H1 (cell line): ENCODE measurements around the gene ZNF513. TPM values are rescaled to one million over a fixed set of nuclear protein-coding genes. Genes with fewer than 3 reads are reported as not detected.
A peak's percentile ranks its signal among the peaks of the same experiment; 100 is the strongest.

ENCODE experiments used
- ASH2L ChIP-seq: fragments of 200-600, 300-600 bp; sonication (generic); IDR thresholded peaks from one replicate; pipeline ENCODE4 v1.7.1; 2017; ENCODE audit warnings: low read length
- BACH1 ChIP-seq: IDR thresholded peaks from 2 replicates; pipeline ENCODE4 v1.6.1; 2012; ENCODE audit warnings: low read length, improper control_type of control experiment
- CEBPB ChIP-seq: IDR thresholded peaks from 2 replicates; pipeline ENCODE4 v1.6.1; 2012; ENCODE audit warnings: low read depth, low read length
- CREB1 ChIP-seq: IDR thresholded peaks from 2 replicates; pipeline ENCODE4 v1.6.1; 2012; ENCODE audit warnings: inconsistent platforms
- CTBP2 ChIP-seq: IDR thresholded peaks from 2 replicates; pipeline ENCODE4 v1.7.0; 2011; ENCODE audit warnings: borderline replicate concordance, mild to moderate bottlenecking, moderate library complexity, mixed read lengths, low read length; ENCODE audit not compliant: insufficient read depth, insufficient read length
- EP300 ChIP-seq, 2 experiments: IDR thresholded peaks; 1 replicate in 1 of 2; 2 replicates in 1 of 2; pipeline ENCODE4 v1.6.1; 2011 to 2012; ENCODE audit warnings: low read depth in 2 of 2, low read length in 2 of 2, mild to moderate bottlenecking in 2 of 2, borderline replicate concordance in 1 of 2, inconsistent platforms in 1 of 2, moderate library complexity in 1 of 2
- GTF2F1 ChIP-seq: IDR thresholded peaks from 2 replicates; pipeline ENCODE4 v1.6.1; 2012; ENCODE audit warnings: low read depth, low read length, improper control_type of control experiment, borderline replicate concordance
- JUN ChIP-seq: IDR thresholded peaks from 2 replicates; pipeline ENCODE4 v1.6.1; 2011; ENCODE audit warnings: low read depth, mild to moderate bottlenecking, improper control_type of control experiment, low read length
- JUND ChIP-seq: IDR thresholded peaks from 2 replicates; pipeline ENCODE4 v1.6.1; 2011; ENCODE audit warnings: mild to moderate bottlenecking, improper control_type of control experiment, low read length
- KDM4A ChIP-seq: IDR thresholded peaks from one replicate; pipeline ENCODE4 v1.7.1; 2012; ENCODE audit warnings: low read depth, mild to moderate bottlenecking, moderate library complexity, low read length, inconsistent platforms; ENCODE audit not compliant: severe bottlenecking
- POLR2AphosphoS5 ChIP-seq: IDR thresholded peaks from 2 replicates; pipeline ENCODE4 v1.6.1; 2011; ENCODE audit warnings: low read depth, low read length
- POU5F1 ChIP-seq: IDR thresholded peaks from 2 replicates; pipeline ENCODE4 v1.6.1; 2011; ENCODE audit warnings: low read depth, mild to moderate bottlenecking, low read length, moderate library complexity
- RAD21 ChIP-seq, 2 experiments: IDR thresholded peaks in 1 of 2; conservative IDR thresholded peaks in 1 of 2; 2 replicates each; pipeline ENCODE4 v1.6.1; 2011; ENCODE audit warnings: low read depth in 2 of 2, low read length in 2 of 2, improper control_type of control experiment in 1 of 2, inconsistent platforms in 1 of 2, mild to moderate bottlenecking in 1 of 2, moderate library complexity in 1 of 2
- RNF2 ChIP-seq: fragments of 200-900, 300-1000 bp; sonication (generic); IDR thresholded peaks from 2 replicates; pipeline ENCODE4 v1.7.1; 2016; ENCODE audit warnings: borderline replicate concordance, low read depth, mild to moderate bottlenecking, antibody characterized with exemption, low read length; ENCODE audit not compliant: poor library complexity, severe bottlenecking; ENCODE audit errors: missing control alignments
- SAP30 ChIP-seq: fragments of 300-600 bp; sonication (generic); IDR thresholded peaks from 2 replicates; pipeline ENCODE4 v1.7.1; 2012; ENCODE audit warnings: low read length, moderate library complexity, mild to moderate bottlenecking, inconsistent platforms; ENCODE audit not compliant: insufficient read depth, insufficient replicate concordance
- SIN3A ChIP-seq, 2 experiments: IDR thresholded peaks in 1 of 2; conservative IDR thresholded peaks in 1 of 2; 2 replicates each; pipeline ENCODE4 v1.6.1; 2011 to 2012; ENCODE audit warnings: low read length in 2 of 2, improper control_type of control experiment in 1 of 2, low read depth in 1 of 2, mild to moderate bottlenecking in 1 of 2
- SP1 ChIP-seq: IDR thresholded peaks from 2 replicates; pipeline ENCODE4 v1.6.1; 2011; ENCODE audit warnings: low read depth, low read length
- TAF7 ChIP-seq: optimal IDR thresholded peaks from 2 replicates; pipeline ENCODE3; 2011; ENCODE audit warnings: low read depth, mild to moderate bottlenecking, inconsistent platforms, low read length, moderate library complexity, borderline replicate concordance
- TBP ChIP-seq: IDR thresholded peaks from 2 replicates; pipeline ENCODE4 v1.6.1; 2011; ENCODE audit warnings: low read depth, low read length, improper control_type of control experiment
- USF2 ChIP-seq: IDR thresholded peaks from 2 replicates; pipeline ENCODE4 v1.6.1; 2011; ENCODE audit warnings: low read length, improper control_type of control experiment
- YY1 ChIP-seq: IDR thresholded peaks from 2 replicates; pipeline ENCODE4 v1.6.1; 2011; ENCODE audit warnings: low read depth, mild to moderate bottlenecking, low read length
- polyA plus RNA-seq, 7 experiments: library from polyadenylated mRNA; depleted of rRNA in 3 of 7; stranded (reverse) in 5 of 7; unstranded in 2 of 7; fragments of >200 nt in 5 of 7; fragments of 200-250 nt in 2 of 7; gene quantifications; 1 replicate in 5 of 7; 2 replicates in 1 of 7; 4 replicates in 1 of 7; pipeline versions ENCODE4 v1.2.1 to v1.2.3, GENCODE V29; 2011 to 2013; ENCODE audit warnings: missing spikeins in 2 of 7, mixed read lengths in 2 of 7
- total RNA-seq: library from RNA; stranded (reverse); fragmentation: NEBNext Ultra II Directional; extraction: Animal tissue kit (Norgen Biotek cat#: 25700); gene quantifications from 2 replicates; pipeline ENCODE4 v1.2.1, GENCODE V29; 2021

ZNF513 gene
- total and polyA plus RNA-seq, 2 of the 8 experiments (the other 6 are each of a cell fraction or from before 2014, with no cell fraction given): 17.3 to 29.5 TPM

- 0 out of 2 replicates have a peak, but pooled peaks have one; percentile 25 for TF ChIP-seq JUN
- TF ChIP-seq JUND: peak; percentile 65
- no peak for TF ChIP-seq CTBP2
- no peak for TF ChIP-seq POU5F1
- peak; percentile 73 for TF ChIP-seq TAF7
- no peak for TF ChIP-seq GTF2F1
- TF ChIP-seq CREB1: peak; percentile 90
- TF ChIP-seq ASH2L: no peak
- peak in 1 of 2 experiments; percentile 5; a peak in 1 of 4 replicates for TF ChIP-seq RAD21 (IDR thresholded peaks at IDR 0.05 in 1 of 2, conservative IDR thresholded peaks at IDR 0.05 in 1 of 2; ENCODE audit: low read depth in 2 of 2, low read length in 2 of 2)
- peak; percentile 82 for TF ChIP-seq YY1
- TF ChIP-seq TBP: peak; percentile 75
- TF ChIP-seq SP1: peak; percentile 62; the same call in 1 of the 2 replicates
- peak; percentile 56; the same call in 1 of the 2 replicates for TF ChIP-seq BACH1
- TF ChIP-seq SIN3A (conservative IDR thresholded peaks at IDR 0.05 in 1 of 2, IDR thresholded peaks at IDR 0.05 in 1 of 2; ENCODE audit: low read depth in 1 of 2, low read length in 2 of 2): no peak; a peak in 1 of 4 replicates
- TF ChIP-seq KDM4A: no peak
- peak; percentile 15 to 94 for TF ChIP-seq EP300 (IDR thresholded peaks at IDR 0.05; ENCODE audit: borderline replicate concordance in 1 of 2, low read depth in 2 of 2, low read length in 2 of 2)
- no peak for TF ChIP-seq USF2
- TF ChIP-seq POLR2AphosphoS5: peak; percentile 80
- TF ChIP-seq SAP30: no peak
- no peak for TF ChIP-seq RNF2
- TF ChIP-seq CEBPB: no peak
Measured at GRCh38 chr2:27380626-27381545, at the start of gene ZNF513 (continued).
